Caki2 (cell line): Measurements from ENCODE around the gene SLC6A17. TPM values are rescaled to one million over a fixed set of nuclear protein-coding genes. Genes with fewer than 3 reads are reported as not detected.

Experiments used
- DNase-seq: peaks from one replicate; pipeline ENCODE4 v3.0.0-alpha.2; 2015; ENCODE audit warnings: low read depth
- in situ Hi-C: cut with HindIII; loops from 2 replicates; pipeline ENCODE4 v1.10.0; 2016; ENCODE audit warnings: low sequenced_read_pairs, low pct_unique_long_range_greater_than_20kb, mixed read lengths
- total RNA-seq: library from RNA; depleted of rRNA; stranded (reverse); fragments of >200 nt; shearing (Covaris generic); gene quantifications from 2 replicates; pipeline ENCODE4 v1.2.3, GENCODE V29; 2014; ENCODE audit warnings: low replicate concordance

The SLC6A17 gene
- total RNA-seq, 1 experiment from 2014 or later: 1.3 TPM

- in situ Hi-C loops: no loop called here
- no peak for DNase-seq
Measured at GRCh38 chr1:110192541-110192940, 42.2 kb downstream of the SLC6A17 start.

DNA sequence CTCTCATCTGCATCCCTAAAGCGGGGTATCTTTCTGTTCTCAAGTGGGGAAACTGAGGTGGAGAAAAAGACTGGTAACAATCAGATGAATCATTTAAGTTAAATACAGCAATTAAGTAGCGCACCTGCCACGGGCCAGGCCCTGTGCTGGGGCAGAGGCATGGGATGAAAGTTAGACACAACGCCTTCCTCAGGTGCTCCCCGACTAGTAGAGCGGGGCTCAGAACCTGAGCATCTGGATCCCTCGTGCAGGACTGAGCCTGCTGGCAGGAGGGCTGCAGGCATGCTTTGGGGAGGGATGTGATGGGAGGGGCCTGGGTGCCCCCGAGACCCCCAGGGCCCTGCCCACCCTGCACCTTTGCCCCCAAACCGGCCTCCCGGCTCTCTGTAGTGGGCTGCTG is 44.9 kb downstream of the SLC6A17 start:
- no peak for DNase-seq
- in situ Hi-C loops: no loop called here

DNA sequence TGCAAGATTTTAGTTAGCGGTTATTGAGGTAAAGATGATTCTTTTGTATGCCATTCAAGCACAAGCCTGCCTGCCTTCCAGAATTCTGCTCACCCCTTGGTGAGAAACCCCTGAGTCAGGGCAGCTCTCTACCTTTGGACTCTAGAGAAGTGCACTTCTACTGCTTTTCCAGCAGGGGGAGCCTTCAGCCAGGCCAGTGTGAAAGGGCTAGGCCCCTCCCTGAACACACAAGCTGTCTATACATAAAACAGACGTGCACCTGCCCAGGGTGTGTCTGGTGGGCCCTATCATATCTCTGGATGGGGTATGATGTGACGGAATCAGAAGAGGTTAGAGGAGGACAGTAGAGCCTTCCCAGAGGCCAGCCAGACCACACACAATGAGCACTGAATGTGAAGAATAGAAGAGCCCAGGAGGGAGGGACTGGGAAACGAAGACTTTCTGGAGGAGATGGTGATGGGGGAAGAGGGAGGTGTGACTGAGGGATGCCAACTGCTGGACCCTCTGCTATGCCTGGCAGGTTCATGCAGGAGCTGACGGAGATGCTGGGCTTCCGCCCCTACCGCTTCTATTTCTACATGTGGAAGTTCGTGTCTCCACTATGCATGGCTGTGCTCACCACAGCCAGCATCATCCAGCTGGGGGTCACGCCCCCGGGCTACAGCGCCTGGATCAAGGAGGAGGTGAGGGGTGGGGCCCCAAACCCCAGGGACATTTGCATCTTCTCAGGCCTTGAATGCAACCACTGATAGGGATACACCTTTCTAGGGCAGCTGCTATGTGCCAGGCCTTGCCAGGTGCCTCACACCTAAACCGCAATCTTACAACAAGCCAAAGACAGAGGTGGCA is 46.8 kb downstream of the SLC6A17 start:
- in situ Hi-C loops: no loop called here
- peak; percentile 49 for DNase-seq

DNA sequence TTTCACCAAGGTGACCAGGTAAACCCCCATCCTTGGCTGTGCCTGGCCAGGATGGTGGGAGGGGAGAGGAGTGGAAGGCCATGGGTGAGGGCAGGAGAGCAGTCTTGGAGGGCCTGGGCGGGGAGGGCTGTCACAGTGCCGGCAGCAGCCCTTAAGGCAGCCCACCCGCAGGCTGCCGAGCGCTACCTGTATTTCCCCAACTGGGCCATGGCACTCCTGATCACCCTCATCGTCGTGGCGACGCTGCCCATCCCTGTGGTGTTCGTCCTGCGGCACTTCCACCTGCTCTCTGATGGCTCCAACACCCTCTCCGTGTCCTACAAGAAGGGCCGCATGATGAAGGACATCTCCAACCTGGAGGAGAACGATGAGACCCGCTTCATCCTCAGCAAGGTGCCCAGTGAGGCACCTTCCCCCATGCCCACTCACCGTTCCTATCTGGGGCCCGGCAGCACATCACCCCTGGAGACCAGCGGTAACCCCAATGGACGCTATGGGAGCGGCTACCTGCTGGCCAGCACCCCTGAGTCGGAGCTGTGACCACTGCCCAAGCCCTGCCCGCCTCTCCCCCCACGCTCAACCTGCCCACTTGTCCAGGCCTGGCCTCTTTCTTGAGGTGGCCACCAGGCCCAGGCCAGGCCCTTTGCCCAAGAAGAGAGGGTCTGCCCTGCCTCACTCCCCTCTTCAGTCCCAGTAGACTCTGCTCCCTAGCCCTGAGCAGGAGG is 47.8 kb downstream of the SLC6A17 start:
- no peak for DNase-seq
- in situ Hi-C loops: no loop called here

DNA sequence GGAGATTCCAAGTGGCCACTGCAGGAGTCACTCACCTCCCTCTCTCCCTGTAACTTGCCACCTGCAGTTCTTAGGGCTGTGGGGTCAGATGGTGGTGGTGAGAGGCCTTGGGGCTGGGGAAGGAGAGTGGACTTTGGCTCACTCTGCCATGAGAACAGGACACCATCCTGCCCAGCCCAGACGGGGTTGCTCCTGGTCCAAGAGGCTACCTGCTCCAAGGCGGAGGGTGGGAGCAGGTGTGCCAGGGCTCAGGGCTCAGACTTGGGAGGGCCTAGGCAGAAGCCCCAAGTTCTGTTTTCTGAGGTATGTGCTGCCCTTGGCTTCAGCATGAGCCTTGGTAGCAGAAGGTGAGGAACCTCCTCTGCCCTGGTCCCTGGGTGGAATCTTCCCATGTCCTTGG is 48.5 kb downstream of the SLC6A17 start:
- in situ Hi-C loops: no loop called here
- no peak for DNase-seq

- in situ Hi-C loops: no loop called here
- DNase-seq: no peak
Measured at GRCh38 chr1:110200190-110200589, 49.9 kb downstream of the SLC6A17 start.

- in situ Hi-C loops: no loop called here
- no peak for DNase-seq
Measured at GRCh38 chr1:110200666-110201065, 50.4 kb downstream of the SLC6A17 start.

- in situ Hi-C loops: no loop called here
- no peak for DNase-seq
Measured at GRCh38 chr1:110201157-110201825, 51.0 kb downstream of the SLC6A17 start.

DNA sequence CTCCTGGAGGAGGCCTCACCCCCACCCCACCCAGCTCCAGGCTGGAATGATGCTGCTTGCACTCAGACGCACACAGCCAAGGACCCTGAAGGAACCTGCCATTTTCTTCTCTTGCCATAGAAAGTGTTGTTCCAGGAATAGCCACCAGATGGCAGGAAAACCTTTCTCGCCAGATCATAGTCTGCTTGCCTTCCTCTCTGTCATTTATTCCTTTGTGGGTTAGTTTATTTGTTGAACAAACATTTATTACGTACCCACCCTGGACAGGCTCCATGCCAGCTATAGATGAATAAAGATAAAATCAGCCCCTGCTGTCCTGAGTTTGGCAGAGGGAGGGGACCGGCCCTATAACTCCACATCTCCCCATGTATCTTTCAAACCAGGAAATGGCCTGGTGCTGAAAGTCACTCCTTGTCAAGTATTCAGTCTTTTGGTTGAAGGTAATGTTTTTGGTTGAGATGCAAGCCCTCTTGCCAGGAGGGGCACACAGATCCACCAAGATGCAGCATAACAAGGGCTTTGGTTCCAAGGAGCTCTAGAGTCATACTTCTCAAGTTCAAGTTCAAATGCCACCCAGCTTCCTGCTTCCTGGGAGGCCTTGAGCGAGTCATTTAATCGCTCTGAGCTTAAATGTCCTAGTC is 52.8 kb downstream of the SLC6A17 start:
- peak; percentile 66 for DNase-seq
- in situ Hi-C loops: no loop called here

GRCh38 chr1:110205156-110205555 is 54.9 kb downstream of the SLC6A17 start:
- no peak for DNase-seq
- in situ Hi-C loops: no loop called here

DNA sequence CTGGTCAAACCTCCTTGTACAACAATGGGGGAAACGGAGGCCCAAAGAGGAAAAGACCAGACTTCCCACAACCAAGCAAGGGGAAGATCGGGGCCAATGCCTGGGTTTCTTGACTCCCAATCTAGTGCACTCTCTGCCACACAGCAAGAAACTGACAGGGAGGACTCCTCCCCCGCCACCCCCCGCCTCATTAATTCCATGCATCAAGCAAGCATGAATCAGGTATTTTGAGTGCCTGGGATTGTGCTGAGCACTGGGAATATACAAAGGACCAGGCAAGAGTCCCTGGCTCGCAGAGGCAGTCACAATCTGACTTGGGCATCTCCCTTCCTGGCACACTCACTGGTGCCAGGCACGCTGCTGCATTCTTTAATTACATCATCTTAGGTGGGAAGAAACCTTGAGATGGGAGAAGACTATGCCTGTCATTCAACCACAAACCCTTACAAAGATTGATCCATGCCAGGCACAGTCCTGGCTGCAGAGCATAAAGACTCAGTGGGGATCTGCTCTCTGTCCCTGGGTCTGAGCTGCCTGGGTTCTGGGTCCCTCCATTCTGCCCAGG is 55.4 kb downstream of the SLC6A17 start:
- DNase-seq: no peak

GRCh38 chr1:110206261-110206920 is 56.1 kb downstream of the SLC6A17 start:
- in situ Hi-C loops: no loop called here
- DNase-seq: no peak

More for the DNA sequence above, 55.4 kb downstream of the SLC6A17 start:
- in situ Hi-C loops: no loop called here

- peak; percentile 30 for DNase-seq
- in situ Hi-C loops: no loop called here
Measured at GRCh38 chr1:110207831-110208230, 57.5 kb downstream of the SLC6A17 start.

GRCh38 chr1:110208916-110209645 is 58.8 kb downstream of the SLC6A17 start:
- in situ Hi-C loops: no loop called here
- DNase-seq: no peak

DNA sequence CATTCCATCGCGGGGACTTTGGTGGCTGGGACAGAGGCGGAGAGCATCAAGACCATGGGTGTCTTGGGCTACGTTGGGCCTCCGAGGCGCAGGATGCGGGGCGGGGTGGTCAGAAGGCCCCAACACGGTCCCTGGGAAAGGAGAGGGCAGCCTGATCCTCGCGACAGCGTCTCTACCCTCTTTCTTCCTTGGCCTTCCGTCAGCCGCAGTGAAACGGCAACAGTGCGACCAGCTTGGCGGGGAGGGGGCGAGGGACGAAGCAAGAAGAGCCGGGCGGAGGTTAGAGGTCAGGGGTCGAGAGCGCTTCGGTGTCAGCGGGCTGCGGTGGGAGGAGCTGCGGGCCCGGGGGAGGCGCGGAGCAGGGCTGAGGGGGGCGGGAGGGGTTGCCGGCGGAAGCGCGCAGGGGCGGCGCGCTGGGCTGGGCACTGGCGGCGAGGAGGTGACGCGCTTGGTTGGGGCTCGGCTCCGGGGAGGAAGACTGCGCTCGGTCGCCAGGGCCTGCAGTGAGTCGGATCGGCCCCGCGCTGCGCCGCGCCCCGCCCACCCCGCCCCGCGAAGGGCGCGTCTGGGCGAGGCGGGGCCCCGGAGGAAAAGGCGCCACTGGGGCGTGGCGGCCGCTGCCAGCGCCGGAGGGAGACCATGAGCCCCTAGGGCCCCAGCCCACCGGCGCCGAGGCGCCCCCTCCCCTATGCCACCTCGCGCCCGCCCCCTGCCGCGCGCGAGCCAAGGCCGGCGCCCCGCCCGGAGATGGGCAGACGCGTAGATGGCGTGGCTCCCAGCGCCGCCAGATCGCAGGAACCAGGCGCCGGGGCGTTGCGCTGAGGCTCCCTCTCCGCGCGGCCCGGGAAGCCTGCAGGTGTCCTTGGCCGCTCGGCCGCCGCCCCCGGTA is 59.7 kb downstream of the SLC6A17 start, which contains the start of gene KCNC4:
Gene KCNC4, plus strand, starts transcription at position 600 of the 889 bp plus-strand sequence. CDS start 1,186 bp downstream, outside the sequence.
- DNase-seq: peak; percentile 78
- in situ Hi-C loops: no loop called here
